Kidney capillary endothelial cell (primary cell): ENCODE results near the gene TMEM198.
A peak's percentile ranks its signal among the peaks of the same experiment; 100 is the strongest.

Experiments
- DNase-seq: peaks from one replicate; pipeline ENCODE4 v3.0.0-alpha.2; 2018; ENCODE audit warnings: low spot score

The TMEM198 gene, protein sequence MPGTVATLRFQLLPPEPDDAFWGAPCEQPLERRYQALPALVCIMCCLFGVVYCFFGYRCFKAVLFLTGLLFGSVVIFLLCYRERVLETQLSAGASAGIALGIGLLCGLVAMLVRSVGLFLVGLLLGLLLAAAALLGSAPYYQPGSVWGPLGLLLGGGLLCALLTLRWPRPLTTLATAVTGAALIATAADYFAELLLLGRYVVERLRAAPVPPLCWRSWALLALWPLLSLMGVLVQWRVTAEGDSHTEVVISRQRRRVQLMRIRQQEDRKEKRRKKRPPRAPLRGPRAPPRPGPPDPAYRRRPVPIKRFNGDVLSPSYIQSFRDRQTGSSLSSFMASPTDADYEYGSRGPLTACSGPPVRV

DNA sequence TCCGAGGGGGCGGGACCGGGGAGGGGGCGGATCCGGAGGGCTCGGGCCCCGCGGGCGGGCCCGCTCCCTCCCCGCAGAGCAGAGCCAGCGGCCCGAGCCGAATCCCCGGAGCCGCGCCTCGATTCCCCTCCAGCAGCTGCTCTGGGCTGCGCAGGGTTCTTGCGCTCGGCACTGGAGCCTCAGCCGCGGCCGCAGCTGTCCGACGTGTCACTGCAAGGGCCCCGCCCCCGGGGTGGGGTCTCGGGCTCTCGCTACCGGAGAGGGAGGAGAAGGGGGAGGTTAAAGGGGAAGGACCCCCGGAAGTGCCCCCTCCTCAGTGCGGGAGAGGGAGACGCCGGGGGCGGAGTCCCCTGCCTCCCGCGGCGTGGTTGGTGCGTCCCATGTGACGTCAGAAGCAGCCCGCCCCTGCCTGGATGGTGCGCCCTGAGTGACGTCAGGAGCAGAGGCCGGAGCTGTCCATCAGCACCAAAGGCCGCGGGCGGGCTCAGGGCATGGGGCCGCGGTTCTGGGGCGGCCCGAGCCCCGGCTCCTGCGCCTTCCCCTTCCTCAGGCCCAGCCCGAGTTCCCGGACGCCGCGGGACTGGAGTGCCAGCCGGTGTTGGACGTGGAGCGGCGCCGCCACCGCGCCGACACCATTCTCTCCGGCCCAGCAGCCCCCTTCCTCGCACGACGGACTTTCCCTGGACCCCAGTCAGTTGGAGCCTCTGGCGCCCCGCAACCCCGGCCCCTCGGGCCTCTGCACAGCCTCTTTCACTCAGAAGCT is at the start of gene TMEM198, which contains the start of gene CHPF:
Gene TMEM198 (plus strand): TSS at position 433 of the 763 bp plus-strand sequence. CDS start 700 bp downstream, outside the sequence.
Gene CHPF (minus strand): TSS at position 214 of the 763 bp plus-strand sequence. CDS start 271 bp downstream, outside the sequence.
- DNase-seq = peak; percentile 67

GRCh38 chr2:219494952-219495530 is 48.8 kb upstream of the TMEM198 start:
- no peak for DNase-seq

GRCh38 chr2:219495531-219496122 is 48.2 kb upstream of the TMEM198 start:
- DNase-seq = peak; percentile 43

GRCh38 chr2:219496247-219496824 is 47.5 kb upstream of the TMEM198 start:
- no peak for DNase-seq

DNA sequence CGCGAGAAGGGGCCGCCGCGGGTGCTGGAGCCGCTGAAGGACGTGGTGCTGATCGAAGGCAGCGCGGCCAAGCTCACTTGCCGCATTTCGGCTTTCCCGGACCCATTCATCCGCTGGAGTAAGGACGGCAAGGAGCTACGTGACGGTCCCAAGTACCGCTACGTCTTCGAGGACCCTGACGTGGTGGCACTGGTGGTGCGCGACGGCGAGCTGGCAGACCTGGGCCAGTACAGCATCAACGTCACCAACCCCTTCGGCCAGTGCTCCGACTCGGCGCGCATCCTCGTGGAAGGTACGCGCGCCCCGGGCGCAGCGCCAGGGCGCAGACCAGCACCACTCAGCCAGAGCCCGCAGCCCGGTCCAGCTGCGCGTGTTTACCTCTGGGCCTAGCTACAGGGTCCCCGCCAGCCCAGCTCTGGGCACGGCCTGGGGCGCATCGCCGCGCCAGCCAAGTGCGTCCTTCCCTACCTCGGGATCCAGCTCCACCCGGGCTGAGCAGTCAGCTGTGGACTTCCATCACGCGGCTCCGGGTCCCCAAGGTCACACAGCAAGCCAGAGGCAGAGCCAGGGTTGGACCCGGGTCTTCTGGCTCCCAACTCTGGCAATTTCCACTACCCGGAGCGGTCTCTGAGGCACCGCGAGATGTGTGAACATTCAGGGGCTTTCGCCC is 46.9 kb upstream of the TMEM198 start:
- no peak for DNase-seq

DNA sequence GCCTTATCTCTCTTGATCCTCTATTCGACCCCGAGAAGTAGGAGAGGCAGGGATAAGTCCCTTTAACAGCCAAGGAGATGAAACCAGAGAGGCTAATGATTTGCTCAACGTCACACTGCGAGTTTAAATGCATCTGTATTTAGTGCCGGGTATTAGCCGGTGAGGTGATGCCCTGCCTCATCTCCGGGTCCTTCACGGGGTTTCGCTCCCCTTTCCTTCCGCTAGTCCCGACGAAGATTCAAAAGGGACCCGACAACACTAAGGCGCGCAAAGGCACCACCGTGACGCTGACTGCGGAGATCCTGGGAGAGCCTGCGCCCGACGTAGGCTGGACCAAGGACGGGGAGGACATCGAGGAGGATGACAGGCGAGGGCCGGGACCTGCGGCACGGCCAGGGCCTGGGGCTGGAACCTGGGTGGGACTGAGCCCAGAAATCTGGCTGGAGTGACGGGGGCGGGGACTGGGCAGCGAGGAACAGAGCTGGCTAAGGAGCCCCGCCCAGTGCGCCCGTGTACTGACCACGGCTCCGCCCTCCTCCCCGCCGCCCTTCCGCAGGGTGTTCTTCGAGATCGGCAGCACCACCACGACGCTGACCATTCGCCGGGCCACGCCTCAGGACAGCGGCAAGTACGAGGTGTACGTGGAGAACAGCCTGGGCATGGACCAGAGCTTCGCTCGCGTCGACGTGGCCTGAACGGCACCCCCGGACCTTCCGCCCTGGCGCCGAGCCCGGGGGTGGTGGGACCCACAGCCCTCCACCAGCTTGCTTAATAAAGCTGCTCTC is 46.1 kb upstream of the TMEM198 start:
- DNase-seq = peak; percentile 50

DNA sequence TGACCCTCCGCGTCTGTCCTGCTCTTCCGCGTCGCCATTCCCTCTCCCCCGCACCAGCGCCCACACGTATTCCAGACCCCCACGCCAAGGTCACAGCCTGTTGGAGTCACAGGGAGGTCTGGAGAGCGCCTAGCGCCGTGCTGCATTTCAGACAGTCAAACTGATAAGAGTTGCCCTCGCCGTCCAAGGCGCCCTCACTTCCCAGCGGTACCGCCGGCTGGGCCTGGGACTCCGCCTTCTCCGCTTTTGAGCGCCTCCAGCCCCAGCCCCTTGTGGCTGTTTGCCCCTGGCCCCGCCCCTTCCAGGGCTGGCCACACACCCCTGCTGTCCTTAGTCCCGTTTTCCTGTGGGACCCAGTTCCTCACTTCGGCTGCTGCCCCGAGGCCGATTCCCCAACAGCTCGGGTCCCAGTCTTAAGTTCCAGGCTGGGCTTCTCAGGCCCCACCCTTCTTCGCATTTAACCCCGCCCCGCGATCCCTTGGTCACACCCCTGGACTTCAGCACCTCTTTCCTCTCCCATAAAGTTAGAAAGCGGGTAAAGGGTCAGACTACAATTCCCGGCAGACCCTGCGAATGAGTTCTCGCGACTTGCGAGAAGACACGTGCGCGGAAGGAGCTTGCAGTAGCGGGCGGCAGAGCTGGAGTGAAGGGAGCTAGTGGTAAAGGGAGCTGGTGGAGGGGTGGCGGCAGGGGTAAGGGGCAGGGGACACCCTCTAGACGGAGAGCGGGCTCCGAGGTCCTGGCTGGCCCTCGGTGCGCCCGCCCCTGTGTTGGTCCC is 45.4 kb upstream of the TMEM198 start, which contains the start of gene GMPPA:
Gene GMPPA (plus strand): TSS at position 612 of the 778 bp plus-strand sequence. CDS start 1,085 bp downstream, outside the sequence.
- peak; percentile 96 for DNase-seq

- no peak for DNase-seq
Measured at GRCh38 chr2:219499058-219499307, 44.8 kb upstream of the TMEM198 start.

- no peak for DNase-seq
Measured at GRCh38 chr2:219499555-219499954, 44.3 kb upstream of the TMEM198 start.

- no peak for DNase-seq
Measured at GRCh38 chr2:219500135-219500534, 43.7 kb upstream of the TMEM198 start.

DNA sequence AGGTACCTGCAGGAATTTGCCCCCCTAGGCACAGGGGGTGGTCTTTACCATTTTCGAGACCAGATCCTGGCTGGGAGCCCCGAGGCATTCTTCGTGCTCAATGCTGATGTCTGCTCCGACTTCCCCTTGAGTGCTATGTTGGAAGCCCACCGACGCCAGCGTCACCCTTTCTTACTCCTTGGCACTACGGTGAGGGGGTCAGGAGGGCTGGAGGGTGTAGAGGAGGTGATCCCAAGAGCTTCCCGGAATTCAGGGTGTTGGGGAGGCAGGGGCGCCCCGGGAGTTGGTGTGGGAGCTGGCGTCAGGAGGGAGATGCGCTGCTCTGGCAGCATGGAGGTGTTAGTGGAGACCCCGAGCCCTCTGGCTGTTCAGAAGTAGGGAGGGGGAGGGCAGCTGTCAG is 42.0 kb upstream of the TMEM198 start:
- no peak for DNase-seq

DNA sequence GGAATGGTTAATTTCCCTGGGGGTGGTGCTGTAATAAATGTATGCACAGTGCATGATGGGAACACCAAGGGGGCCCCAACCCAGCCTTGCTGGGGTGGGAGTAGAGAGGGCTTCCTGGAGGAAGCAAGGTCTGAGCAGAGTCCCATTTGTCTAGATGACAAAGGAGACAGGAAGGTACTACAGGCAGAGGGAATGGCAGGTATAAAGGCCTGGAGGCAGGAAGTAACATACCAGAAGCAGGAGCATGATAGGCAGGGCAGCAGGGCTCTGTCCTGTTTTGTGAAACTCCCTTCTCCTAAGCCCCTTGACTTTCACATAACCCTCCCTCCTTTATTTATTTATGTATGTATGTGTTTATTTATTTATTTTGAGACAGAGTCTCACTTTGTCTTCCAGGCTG is 41.2 kb upstream of the TMEM198 start:
- DNase-seq = no peak

GRCh38 chr2:219505585-219505984 is 38.2 kb upstream of the TMEM198 start:
- DNase-seq = no peak

GRCh38 chr2:219506153-219506801 is 37.6 kb upstream of the TMEM198 start:
- DNase-seq = no peak

DNA sequence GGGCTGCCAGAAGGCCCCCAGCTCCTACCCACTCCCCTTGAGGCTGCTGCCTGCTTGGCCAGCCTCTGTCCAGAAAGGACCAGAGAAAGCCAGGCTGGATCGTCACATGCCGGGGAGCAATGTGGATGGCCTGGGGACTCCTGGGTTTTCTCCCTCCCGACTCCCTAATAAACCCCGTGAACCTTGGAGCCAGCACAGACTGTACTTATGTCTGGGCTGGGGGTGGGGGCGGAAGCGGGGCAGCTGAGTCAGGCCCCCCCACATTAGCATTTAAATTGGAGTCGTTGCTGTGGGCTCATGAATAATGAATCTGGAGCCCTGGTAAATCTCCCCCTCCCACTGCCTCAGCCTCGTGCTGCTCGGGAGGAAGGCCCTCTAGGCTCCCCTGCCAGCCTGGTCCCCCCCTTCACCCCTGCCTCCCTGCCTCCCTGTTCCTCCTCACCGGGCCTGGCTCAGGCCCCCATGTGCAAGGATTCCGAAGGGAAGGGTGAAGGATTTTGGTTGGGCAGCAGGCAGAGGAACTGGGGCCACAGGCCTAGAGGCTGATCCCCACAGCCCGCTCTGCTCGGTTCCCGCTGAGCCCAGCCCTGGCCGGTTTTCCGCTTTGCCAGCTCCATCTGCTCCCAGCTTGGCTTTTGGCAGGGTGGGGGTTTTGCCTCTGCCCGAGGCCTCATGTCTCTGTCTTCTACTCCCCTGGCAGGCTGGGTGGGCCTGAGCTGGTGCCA is 36.9 kb upstream of the TMEM198 start:
- DNase-seq = no peak

DNA sequence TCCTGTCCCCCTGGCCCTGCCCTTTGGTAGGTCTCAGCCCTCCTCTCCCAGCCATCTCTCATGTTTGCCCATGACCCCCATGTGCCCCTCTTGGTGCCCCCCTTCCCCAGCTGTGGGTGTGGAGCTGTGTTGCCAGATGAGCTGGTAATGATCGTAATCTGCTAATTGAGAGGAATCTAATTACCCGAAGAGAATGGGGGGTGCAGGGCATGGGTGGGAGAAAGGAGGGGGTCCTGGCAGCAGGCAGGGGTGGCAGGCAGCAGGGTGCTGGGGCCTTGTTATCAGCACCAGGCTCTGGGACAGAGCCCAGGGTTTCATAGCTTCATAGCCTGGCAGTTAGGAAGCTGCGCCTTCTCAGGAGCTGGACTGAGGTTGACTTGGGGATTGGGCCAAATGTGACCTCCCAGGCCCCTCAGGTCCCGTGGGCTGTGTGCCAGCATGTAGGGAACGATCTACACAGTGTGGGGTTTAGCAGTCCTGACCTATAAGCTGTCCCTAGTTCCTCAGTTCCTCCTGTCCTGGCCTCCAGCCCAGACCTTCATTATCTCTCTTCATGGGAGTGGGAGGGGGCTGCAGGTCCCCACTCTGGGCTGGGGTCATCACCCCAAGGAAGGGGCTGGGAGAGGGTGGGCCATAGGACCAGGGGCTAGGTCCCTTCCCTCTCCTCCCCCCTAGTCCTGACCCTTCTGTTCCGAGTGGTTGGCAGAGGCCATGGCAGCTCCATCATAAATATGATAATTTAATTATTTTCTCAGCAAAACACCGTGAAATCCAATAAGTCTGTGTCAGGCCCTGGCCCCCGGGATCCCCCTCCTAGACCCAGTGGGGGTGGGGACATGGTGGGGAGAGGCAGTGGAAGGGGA is 36.0 kb upstream of the TMEM198 start:
- no peak for DNase-seq

DNA sequence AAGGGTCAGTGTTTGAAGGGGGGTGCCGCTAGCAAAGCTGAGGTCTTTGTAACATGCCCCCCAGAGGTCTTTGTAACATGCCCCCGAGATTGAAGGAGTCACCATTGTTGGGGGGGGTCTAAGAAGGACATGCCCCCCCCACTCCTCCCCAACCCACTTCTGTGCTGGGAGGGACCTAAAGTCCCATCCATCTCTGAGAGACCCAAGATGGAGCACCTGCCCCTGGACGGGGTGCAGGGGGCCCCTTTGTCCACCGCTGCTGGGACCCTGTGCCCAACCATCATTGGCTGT is 35.4 kb upstream of the TMEM198 start:
- DNase-seq = no peak
